Prostate gland (tissue), 2 donors: ENCODE results near the gene ZNF423. TPM values are rescaled to one million over a fixed set of nuclear protein-coding genes. Genes with fewer than 3 reads are reported as not detected.

Experiments used
- DNase-seq: peaks from one replicate; pipeline ENCODE4 v3.0.0-alpha.2; 2019; ENCODE audit warnings: low spot score
- H3K27ac ChIP-seq, 2 donors: fragments of 200-600 bp; sonication (generic); 2 replicates each; pipeline ENCODE4 v1.5.1; 2017 to 2019
- H3K27me3 ChIP-seq: fragments of 200-600 bp; sonication (generic); replicated peaks from 2 replicates; pipeline ENCODE4 v1.5.1; 2019; ENCODE audit not compliant: insufficient read depth
- H3K36me3 ChIP-seq, 2 donors: fragments of 200-600 bp; sonication (generic); 1 replicate in 1 of 2; 2 replicates in 1 of 2; pipeline versions ENCODE4 v1.5.1 to v1.8.1; 2017 to 2019
- H3K4me1 ChIP-seq: fragments of 200-600 bp; sonication (generic); replicated peaks from 2 replicates; pipeline ENCODE4 v1.5.1; 2019
- H3K4me3 ChIP-seq, 2 donors: fragments of 200-600 bp; sonication (generic); 2 replicates each; pipeline ENCODE4 v1.5.1; 2017 to 2019
- H3K9me3 ChIP-seq: fragments of 200-600 bp; sonication (generic); 2 replicates; pipeline ENCODE4 v1.5.1; 2017
- CTCF ChIP-seq, 4 experiments: fragments of 200-600 bp in 2 of 4; fragments of 450-650 bp in 2 of 4; sonication (generic) in 2 of 4; IDR thresholded peaks; 1 replicate in 3 of 4; 2 replicates in 1 of 4; pipeline ENCODE4 v1.5.1; 2016 to 2019; ENCODE audit warnings: antibody characterized with exemption in 4 of 4, mild to moderate bottlenecking in 2 of 4, moderate library complexity in 2 of 4
- POLR2A ChIP-seq: fragments of 450-650 bp; IDR thresholded peaks from one replicate; pipeline ENCODE4 v1.6.1; 2016; ENCODE audit warnings: antibody characterized with exemption, mild to moderate bottlenecking
- POLR2AphosphoS5 ChIP-seq: sonication (generic); formaldehyde crosslinking; IDR thresholded peaks from one replicate; pipeline ENCODE4 v1.6.1; 2017; ENCODE audit warnings: antibody characterized with exemption
- WGBS: methylation state at CpG from one replicate; pipeline ENCODE4 v1.1.5; 2018; 5-methylcytosine and 5-hydroxymethylcytosine counted together
- intact Hi-C: fragments of 100-400 bp; cut with DNase I; formaldehyde crosslinking; loops from one replicate; pipeline ENCODE4 v1.14.2; 2022
- total RNA-seq, 2 donors: library from RNA; depleted of rRNA; stranded (reverse); fragments of >200 nt; gene quantifications; one replicate each; pipeline ENCODE4 v1.1.0, GENCODE V29; 2016

ZNF423 gene
- total RNA-seq, 2 donors from 2014 or later: 6.1 to 22.7 TPM

DNA sequence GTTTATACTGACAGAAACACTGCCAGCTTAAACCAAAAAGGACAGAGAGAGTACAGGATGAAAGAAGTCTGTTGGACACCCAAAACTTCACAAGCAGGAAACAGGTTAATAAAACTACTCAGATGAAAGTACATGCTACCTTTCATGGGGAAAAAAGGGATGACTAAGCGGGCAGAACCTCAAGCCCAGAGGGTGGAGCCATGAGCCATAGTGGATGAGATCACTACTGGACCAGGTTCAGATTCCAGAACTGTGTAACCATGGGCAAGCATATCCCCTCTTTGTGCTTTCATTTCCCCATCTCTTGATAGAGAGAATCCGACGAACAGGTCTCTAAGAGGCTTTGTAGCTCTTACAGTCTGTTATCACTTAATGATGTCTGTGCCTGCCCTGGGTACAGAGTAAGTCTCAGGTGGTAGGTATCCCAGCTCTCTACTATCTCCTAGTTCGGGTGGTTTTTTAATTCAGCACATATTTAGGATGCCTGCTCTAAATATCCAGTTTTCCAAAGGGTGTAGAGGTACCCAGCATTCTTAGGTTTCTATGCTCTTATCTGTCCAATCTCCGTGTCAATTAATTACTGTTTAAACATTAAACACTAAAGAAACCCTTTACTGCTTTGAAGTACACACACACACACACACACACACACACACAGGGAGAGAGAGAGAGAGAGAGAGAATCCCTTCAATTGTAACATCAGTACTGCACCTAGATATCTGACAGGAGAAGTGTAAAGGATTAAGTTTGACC is 206.7 kb downstream of the ZNF423 start:
- no peak for TF ChIP-seq CTCF (IDR thresholded peaks at IDR 0.05)
- TF ChIP-seq POLR2A: no peak
- TF ChIP-seq POLR2AphosphoS5: no peak
- no peak for DNase-seq
- intact Hi-C loops: no loop called here
- 40% methylated on average over 5 of the region's 5 CpGs for WGBS
- Histone ChIP-seq H3K36me3 (no peaks in the 10 kb centered on the region), H3K9me3 (no peaks in the 10 kb centered on the region), H3K4me3 (no peak overlapping the region), H3K27ac (no peak overlapping the region), H3K4me1 (no peaks in the 10 kb centered on the region), H3K27me3 (no peaks in the 10 kb centered on the region)

DNA sequence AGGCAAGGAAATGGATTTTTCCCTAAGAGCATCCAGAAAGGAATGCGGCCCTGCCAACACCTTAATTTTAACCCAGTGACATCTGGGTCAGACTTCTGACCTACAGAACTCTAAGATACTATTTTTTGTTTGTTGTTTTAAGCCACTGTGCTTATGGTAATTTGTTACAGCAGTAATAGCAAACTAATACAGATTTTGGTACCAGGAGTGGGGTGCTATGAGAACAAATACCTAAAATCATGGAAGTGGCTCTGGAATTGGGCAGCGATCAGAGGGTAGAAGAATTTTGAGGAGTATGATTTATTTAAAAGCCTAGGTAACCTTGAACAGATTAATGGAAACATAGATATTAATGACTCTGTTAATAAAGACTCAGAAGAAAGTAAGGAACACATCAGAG is 208.2 kb downstream of the ZNF423 start:
- 80% methylated on average over 2 of the region's 2 CpGs for WGBS
- Histone ChIP-seq H3K9me3 (no peaks in the 10 kb centered on the region), H3K27me3 (no peaks in the 10 kb centered on the region), H3K27ac (no peak overlapping the region), H3K36me3 (no peaks in the 10 kb centered on the region), H3K4me3 (no peak overlapping the region), H3K4me1 (no peaks in the 10 kb centered on the region)
- no peak for DNase-seq
- TF ChIP-seq CTCF (IDR thresholded peaks at IDR 0.05): no peak
- intact Hi-C loops: no loop called here

GRCh38 chr16:49645263-49645662 is 210.6 kb downstream of the ZNF423 start:
- intact Hi-C loops: no loop called here
- Histone ChIP-seq H3K27ac (no peak overlapping the region), H3K4me3 (no peak overlapping the region), H3K4me1 (no peaks in the 10 kb centered on the region), H3K36me3 (no peaks in the 10 kb centered on the region), H3K9me3 (no peaks in the 10 kb centered on the region), H3K27me3 (no peaks in the 10 kb centered on the region)
- TF ChIP-seq CTCF (IDR thresholded peaks at IDR 0.05) (no peak), POLR2A (no peak), POLR2AphosphoS5 (no peak)
- WGBS: 100% methylated on average over 1 of the region's 1 CpG
- no peak for DNase-seq

DNA sequence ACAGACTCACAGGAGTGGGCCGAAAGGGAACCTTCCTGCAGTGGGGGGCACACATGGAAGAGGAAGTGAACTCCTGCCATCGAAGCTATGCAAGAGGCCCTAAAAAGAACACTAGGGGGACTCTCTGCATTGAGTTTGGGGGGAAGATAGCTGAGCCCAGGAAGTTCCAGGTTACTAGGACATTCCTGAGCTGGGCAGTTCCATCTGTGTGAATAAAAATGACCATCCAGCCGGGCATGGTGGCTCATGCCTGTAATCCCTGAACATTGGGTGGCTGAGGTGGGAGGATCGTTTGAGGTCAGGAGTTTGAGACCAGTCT is 211.8 kb downstream of the ZNF423 start:
- 61% methylated on average over 4 of the region's 4 CpGs for WGBS
- Histone ChIP-seq H3K4me1 (no peaks in the 10 kb centered on the region), H3K36me3 (no peaks in the 10 kb centered on the region), H3K27me3 (no peaks in the 10 kb centered on the region), H3K4me3 (no peak overlapping the region), H3K9me3 (no peaks in the 10 kb centered on the region), H3K27ac (no peak overlapping the region)
- intact Hi-C loops: no loop called here
- TF ChIP-seq POLR2A (no peak), POLR2AphosphoS5 (no peak), CTCF (IDR thresholded peaks at IDR 0.05) (no peak)
- no peak for DNase-seq

- 69% methylated on average over 5 of the region's 6 CpGs for WGBS
- no peaks in the 10 kb centered on the region for H3K9me3 ChIP-seq
These were observed 212.3 kb downstream of the ZNF423 start for GRCh38 chr16:49643429-49644144.

More at GRCh38 chr16:49643429-49644144, 212.3 kb downstream of the ZNF423 start:
- H3K36me3 ChIP-seq: no peaks in the 10 kb centered on the region
- no peaks in the 10 kb centered on the region for H3K27me3 ChIP-seq
- no peak for DNase-seq
- TF ChIP-seq POLR2A (no peak), POLR2AphosphoS5 (no peak), CTCF (IDR thresholded peaks at IDR 0.05) (no peak)
- intact Hi-C loops: no loop called here
- H3K4me1 ChIP-seq: no peaks in the 10 kb centered on the region
- no peak overlapping the region for H3K27ac ChIP-seq
- H3K4me3 ChIP-seq: no peak overlapping the region
